HUES64 (cell line): ENCODE results near the gene CPNE4.

Source experiments
- H3K27ac ChIP-seq: 2 replicates; pipeline ENCODE4 v1.7.0; 2013; ENCODE audit warnings: low read depth, low read length, inconsistent platforms
- H3K27me3 ChIP-seq: 2 replicates; pipeline ENCODE4 v1.6.1; 2013; ENCODE audit warnings: mild to moderate bottlenecking, low read length; ENCODE audit not compliant: insufficient read depth
- H3K36me3 ChIP-seq: 2 replicates; pipeline ENCODE4 v1.6.1; 2013; ENCODE audit warnings: mild to moderate bottlenecking, low read length; ENCODE audit not compliant: insufficient read depth
- H3K4me1 ChIP-seq: 2 replicates; pipeline ENCODE4 v1.6.1; 2013; ENCODE audit warnings: mild to moderate bottlenecking, low read length, moderate library complexity; ENCODE audit not compliant: insufficient read depth
- H3K4me3 ChIP-seq: 2 replicates; pipeline ENCODE4 v1.5.1; 2013; ENCODE audit warnings: mild to moderate bottlenecking, low read length, moderate library complexity
- H3K9ac ChIP-seq: 2 replicates; pipeline ENCODE4 v1.6.1; 2013; ENCODE audit warnings: mild to moderate bottlenecking, low read depth, low read length
- H3K9me3 ChIP-seq: 2 replicates; pipeline ENCODE4 v1.6.1; 2013; ENCODE audit warnings: low read depth, low read length; ENCODE audit not compliant: insufficient read depth
- WGBS: fragments of 150-250, 120-280 bp; methylation state at CpG from one replicate; pipeline ENCODE4 v1.1.7; 2013; ENCODE audit warnings: missing lambda C conversion rate; 5-methylcytosine and 5-hydroxymethylcytosine counted together

The CPNE4 gene

DNA sequence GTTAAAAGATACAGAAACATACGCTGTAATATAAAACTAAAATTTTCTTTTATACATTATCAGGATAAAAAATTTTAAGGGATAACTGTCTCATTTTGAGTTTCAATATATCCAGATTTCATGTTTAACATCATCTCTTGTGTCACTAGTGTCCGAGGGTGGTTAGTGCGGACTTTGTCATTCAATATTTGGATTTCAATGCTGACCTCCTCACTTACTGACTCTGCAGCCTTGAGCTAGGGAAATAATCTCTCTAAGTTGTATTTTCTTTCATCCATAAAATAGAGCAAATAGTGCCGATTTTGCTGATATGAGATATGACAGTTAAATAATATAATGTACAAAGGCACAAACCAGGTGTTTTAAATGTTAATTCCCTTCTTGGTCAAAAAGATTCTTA lies 203.2 kb downstream of the CPNE4 start:
- peaks cover 9% of the 10 kb centered on the region for H3K4me1 ChIP-seq
- no peaks in the 10 kb centered on the region for H3K27me3 ChIP-seq
- no peaks in the 10 kb centered on the region for H3K9me3 ChIP-seq
- H3K9ac ChIP-seq, result no peak overlapping the region
- no peak overlapping the region for H3K27ac ChIP-seq
- H3K4me3 ChIP-seq, result no peak overlapping the region
- H3K36me3 ChIP-seq, result no peaks in the 10 kb centered on the region
- 100% methylated on average over 2 of the region's 4 CpGs for WGBS

DNA sequence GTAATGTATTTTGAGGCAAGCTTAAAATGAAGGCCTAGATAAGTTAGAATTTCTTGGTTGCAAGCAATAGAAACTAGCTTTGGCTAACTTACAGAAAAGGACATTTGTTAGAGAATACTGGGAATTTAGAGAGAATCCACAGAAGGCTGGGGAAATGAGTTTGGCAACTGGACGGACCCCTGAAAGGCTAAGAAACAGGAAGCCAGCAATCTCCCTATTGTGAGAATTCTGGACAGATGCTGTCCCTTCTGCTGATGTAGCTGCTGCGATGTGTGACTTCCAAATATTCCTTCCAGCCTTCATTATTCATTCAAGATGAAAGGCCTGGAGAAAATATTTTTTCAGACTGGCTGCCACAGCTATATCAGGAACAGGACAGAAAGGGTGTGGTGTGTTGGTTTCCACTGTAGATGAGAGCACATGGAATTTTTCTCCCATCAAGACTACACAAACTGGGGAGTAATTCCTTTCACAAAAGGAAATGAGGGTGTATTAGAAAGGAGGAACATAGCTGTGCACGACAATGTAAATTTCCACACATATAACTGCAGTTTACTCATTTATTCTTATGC lies 213.5 kb downstream of the CPNE4 start:
- Histone ChIP-seq H3K4me1 (peaks cover 17% of the 10 kb centered on the region), H3K36me3 (no peaks in the 10 kb centered on the region), H3K27ac (no peak overlapping the region), H3K4me3 (no peak overlapping the region), H3K9ac (no peak overlapping the region), H3K27me3 (no peaks in the 10 kb centered on the region), H3K9me3 (no peaks in the 10 kb centered on the region)
- 95% methylated on average over 3 of the region's 3 CpGs for WGBS

DNA sequence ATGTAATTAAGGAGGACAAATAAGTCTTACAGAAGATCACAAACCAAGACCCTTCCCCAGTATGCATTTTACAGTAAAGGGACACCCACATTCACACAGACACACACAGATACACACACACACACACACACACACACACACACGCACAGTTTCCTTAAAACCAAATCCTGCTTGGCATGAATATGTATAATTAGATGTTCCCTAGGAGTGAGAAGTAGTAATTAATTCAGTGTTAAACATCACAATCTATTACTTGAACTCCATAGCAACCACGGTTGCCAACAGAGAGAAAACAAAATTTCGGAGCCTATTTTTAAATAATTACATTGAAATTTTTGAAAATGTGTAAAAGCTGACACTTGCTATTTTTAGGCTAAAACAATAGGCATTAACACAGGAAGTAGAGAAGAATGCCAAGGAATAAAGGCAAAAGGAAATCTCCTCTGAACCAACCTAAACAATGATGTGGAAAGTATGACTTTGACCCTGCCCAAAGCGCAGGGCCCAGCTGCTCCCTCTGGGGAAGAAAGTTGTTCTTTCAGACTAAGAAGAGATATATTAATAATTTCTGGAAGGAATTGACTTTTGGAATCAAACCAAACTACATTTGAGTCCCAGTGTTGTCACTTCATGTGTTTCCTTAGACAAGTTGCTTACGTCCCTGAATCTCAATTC lies 215.3 kb downstream of the CPNE4 start:
- Histone ChIP-seq H3K36me3 (no peaks in the 10 kb centered on the region), H3K9me3 (no peaks in the 10 kb centered on the region), H3K4me1 (peaks cover 19% of the 10 kb centered on the region), H3K27me3 (no peaks in the 10 kb centered on the region), H3K27ac (no peak overlapping the region), H3K9ac (no peak overlapping the region), H3K4me3 (no peak overlapping the region)
- 93% methylated on average over 2 of the region's 5 CpGs for WGBS

DNA sequence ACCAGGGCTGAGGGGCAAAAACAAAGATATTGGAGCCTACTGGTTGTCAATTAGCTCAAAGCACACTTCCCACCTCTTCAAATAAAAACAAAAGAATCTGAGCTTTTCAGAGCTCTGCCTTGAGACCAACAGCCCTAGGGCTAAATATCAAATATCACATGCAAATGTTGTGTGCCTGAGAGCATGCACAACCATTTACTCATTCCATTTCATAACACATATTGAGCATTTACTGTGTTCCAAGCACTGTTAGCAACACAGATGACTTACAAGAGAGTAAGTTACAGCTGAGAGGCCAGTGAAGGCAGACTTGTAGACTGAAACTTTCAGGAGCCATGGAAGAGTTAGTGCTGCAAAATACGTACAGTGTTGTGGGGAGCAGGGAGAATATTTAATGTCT lies 222.4 kb downstream of the CPNE4 start:
- H3K27ac ChIP-seq, result no peak overlapping the region
- H3K9me3 ChIP-seq, result no peaks in the 10 kb centered on the region
- no peaks in the 10 kb centered on the region for H3K27me3 ChIP-seq
- H3K4me3 ChIP-seq, result no peak overlapping the region
- H3K36me3 ChIP-seq, result no peaks in the 10 kb centered on the region
- WGBS, result 92% methylated on average over 1 of the region's 1 CpG
- H3K9ac ChIP-seq, result no peak overlapping the region
- peaks cover 19% of the 10 kb centered on the region for H3K4me1 ChIP-seq

DNA sequence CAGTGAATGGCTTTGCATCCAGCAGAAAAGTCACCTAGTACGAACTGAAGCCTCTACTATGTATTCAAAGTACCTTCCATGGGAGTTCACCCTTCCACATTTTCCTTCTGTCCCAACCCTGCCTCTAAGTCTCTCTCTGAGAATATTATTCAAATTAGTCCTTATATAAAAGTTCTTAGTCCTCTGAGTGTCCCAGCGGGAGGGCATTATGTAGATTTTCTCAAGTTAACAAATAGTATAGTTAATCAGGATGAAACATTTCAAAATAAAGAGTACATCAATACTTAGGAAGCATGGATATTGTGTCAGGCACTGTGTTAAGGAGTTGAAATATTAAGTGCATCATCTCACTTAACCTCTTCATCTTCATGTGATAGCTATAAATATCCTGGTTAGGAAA lies 223.3 kb downstream of the CPNE4 start:
- H3K4me3 ChIP-seq, result no peak overlapping the region
- no peaks in the 10 kb centered on the region for H3K9me3 ChIP-seq
- no peak overlapping the region for H3K9ac ChIP-seq
- H3K4me1 ChIP-seq, result peaks cover 21% of the 10 kb centered on the region
- 78% methylated on average over 1 of the region's 2 CpGs for WGBS
- no peak overlapping the region for H3K27ac ChIP-seq
- H3K27me3 ChIP-seq, result no peaks in the 10 kb centered on the region
- no peaks in the 10 kb centered on the region for H3K36me3 ChIP-seq

DNA sequence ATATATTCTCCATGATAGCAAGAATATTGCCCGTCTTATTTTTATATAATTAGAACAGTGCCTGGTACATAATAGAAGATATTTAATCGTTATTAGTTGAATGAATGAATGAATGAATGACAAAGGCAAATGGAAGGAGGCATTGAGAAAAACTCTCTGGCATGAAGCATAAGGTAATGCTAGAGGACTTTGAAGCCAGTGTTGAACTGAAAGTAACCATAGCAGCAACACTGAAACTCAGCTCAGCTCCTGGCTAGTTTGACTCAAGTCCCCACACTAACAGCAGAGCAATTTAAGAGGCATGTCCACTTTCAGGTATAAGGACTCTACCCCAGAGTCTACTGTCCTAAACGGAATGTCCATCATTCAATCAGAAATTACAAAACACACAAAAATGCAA lies 227.0 kb downstream of the CPNE4 start:
- WGBS, result 98% methylated on average over 3 of the region's 3 CpGs
- Histone ChIP-seq H3K4me1 (peaks cover 18% of the 10 kb centered on the region), H3K9ac (no peak overlapping the region), H3K4me3 (no peak overlapping the region), H3K27me3 (no peaks in the 10 kb centered on the region), H3K9me3 (no peaks in the 10 kb centered on the region), H3K27ac (no peak overlapping the region), H3K36me3 (no peaks in the 10 kb centered on the region)

DNA sequence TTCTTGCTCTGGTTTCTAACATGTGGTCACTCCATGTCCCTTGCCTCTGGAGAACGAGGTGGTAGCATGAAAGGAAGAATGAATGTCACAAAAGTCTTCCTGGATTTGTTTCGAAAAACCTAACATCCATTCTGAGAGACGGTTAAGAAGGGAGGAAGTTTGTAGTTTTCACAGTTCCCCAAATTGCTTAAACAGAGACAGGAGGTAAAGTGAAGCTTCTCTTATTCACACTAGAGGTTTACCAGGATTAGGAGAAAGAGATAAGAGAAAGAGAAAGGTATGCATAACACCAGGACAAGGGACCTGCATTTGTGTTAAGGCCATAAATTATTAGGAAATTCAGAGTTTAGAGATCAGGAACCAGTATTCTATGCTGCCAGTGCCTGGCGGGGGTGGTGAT lies 228.1 kb downstream of the CPNE4 start:
- Histone ChIP-seq H3K36me3 (no peaks in the 10 kb centered on the region), H3K4me1 (peaks cover 10% of the 10 kb centered on the region), H3K27ac (no peak overlapping the region), H3K9me3 (no peaks in the 10 kb centered on the region), H3K27me3 (no peaks in the 10 kb centered on the region), H3K9ac (no peak overlapping the region), H3K4me3 (no peak overlapping the region)
- WGBS, result 89% methylated on average over 4 of the region's 4 CpGs

DNA sequence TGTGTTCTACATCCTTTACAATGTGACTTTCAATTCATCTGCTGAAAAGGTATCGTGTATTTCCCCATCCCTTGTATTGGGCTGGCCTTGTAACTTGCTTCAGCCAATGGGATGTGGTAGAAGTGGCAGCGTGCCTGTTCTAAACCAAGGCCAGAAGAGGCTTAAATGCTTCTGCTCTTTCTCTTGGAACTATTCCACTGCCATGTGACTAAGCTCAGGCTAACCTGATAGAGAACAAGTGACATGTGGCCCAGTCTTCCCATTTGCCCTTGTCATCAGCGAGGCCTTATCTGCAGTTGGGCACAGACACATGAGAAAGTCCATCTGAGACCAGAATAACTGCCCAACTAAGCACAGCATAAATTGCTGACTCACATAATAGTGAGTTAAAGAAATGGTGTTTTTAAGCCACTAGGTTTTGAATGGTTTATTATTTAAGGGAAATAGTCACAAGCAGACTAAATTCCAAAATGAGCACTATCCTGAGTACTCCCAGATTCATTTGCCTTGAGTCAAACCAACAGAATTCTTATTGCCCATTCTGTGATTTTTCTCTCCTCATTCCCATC lies 230.2 kb downstream of the CPNE4 start:
- no peaks in the 10 kb centered on the region for H3K27me3 ChIP-seq
- H3K4me1 ChIP-seq, result peaks cover 6% of the 10 kb centered on the region; the same call in 1 of the 2 replicates
- WGBS, result 93% methylated on average over 3 of the region's 3 CpGs
- H3K9me3 ChIP-seq, result no peaks in the 10 kb centered on the region
- H3K4me3 ChIP-seq, result no peak overlapping the region
- H3K27ac ChIP-seq, result no peak overlapping the region
- no peaks in the 10 kb centered on the region for H3K36me3 ChIP-seq
- no peak overlapping the region for H3K9ac ChIP-seq

DNA sequence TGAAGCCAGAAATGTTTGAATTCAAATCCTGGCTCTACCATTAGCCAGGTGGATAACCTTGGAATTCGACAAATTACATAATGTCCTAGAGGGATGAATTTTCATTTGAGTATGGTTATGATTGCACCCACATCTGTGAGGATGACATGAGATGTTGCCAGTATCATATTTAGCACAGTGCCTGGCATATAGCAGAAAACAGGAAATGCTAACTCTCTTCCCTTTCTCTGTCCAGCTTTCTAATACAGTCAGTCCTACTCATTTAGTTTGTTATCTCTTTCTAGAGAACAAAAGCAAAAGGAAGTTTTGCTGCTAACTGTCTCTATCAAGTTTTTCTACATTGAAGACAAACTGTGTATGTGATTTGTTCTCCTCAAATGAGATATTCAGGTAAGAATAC lies 231.7 kb downstream of the CPNE4 start:
- whole genome bisulfite sequencing, result 95% methylated on average over 1 of the region's 1 CpG
- Histone ChIP-seq H3K9me3 (no peaks in the 10 kb centered on the region), H3K4me1 (peaks cover 8% of the 10 kb centered on the region; the same call in 1 of the 2 replicates)

DNA sequence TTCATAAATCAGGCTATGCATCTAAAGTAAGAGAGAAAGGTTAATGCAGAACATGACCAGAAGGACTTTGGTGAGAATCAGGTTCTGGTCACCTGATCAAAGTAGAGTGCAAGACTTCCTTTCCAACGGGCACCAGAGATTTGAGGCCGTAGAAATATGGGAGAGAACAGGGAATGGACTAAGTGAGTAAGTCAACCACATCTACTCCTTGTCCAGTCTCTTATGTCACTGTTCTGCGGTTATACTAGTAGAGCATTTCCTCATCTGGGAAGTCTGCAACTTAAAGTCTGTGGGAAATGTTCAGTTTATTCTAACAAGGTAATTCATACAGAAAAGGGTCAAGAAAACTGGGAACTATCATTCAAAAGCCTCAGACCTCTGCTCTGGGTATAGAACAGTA lies 232.8 kb downstream of the CPNE4 start:
- peaks cover 19% of the 10 kb centered on the region for H3K4me1 ChIP-seq
- no peaks in the 10 kb centered on the region for H3K9me3 ChIP-seq
- no peaks in the 10 kb centered on the region for H3K36me3 ChIP-seq
- 0 out of 2 replicates have a peak, but pooled peaks cover 3% of the 10 kb centered on the region for H3K27me3 ChIP-seq
- H3K4me3 ChIP-seq, result no peak overlapping the region
- WGBS, result 91% methylated on average over 3 of the region's 3 CpGs
- no peak overlapping the region for H3K27ac ChIP-seq
- no peak overlapping the region for H3K9ac ChIP-seq

More for the DNA sequence above, 231.7 kb downstream of the CPNE4 start:
- Histone ChIP-seq H3K4me3 (no peak overlapping the region), H3K9ac (no peak overlapping the region), H3K36me3 (no peaks in the 10 kb centered on the region), H3K27ac (no peak overlapping the region), H3K27me3 (0 out of 2 replicates have a peak, but pooled peaks cover 3% of the 10 kb centered on the region)

DNA sequence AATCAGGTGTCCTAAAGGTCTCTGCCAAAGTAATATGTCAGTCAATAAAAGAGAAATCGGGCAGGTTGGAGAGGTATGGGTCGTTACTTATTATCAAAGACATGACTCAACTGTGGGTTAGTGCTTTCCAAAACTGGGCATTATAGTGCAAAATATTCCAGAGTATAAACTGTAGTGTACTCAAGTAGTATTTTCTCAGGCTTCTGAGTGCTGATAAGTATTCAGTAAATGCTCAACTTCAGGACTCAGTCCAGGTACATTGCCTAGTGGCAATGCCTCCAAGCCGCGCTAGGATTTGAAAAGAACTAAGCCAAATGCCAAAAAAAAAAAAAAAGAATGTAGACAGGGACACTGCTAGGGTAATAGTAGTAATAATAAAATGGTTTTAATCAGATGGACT lies 233.2 kb downstream of the CPNE4 start:
- H3K4me1 ChIP-seq, result peaks cover 19% of the 10 kb centered on the region
- H3K27ac ChIP-seq, result no peak overlapping the region
- WGBS, result 92% methylated on average over 4 of the region's 4 CpGs
- 0 out of 2 replicates have a peak, but pooled peaks cover 3% of the 10 kb centered on the region for H3K27me3 ChIP-seq
- no peaks in the 10 kb centered on the region for H3K36me3 ChIP-seq
- H3K9me3 ChIP-seq, result no peaks in the 10 kb centered on the region
- no peak overlapping the region for H3K4me3 ChIP-seq
- H3K9ac ChIP-seq, result no peak overlapping the region
